HepG2 (cell line): ENCODE results near the gene ELF1. TPM values are rescaled to one million over a fixed set of nuclear protein-coding genes. Genes with fewer than 3 reads are reported as not detected.

Experiments
- ATAC-seq: fragments of 200-7000 bp; cut with Tn5 transposase; 3 replicates; pipeline ENCODE4 v1.9.1; 2020; ENCODE audit warnings: mild to moderate bottlenecking, moderate library complexity
- BruUV-seq: library from RNA; stranded (reverse); fragments of 400-500 nt; replicated peaks from 2 replicates; lab custom pipeline; 2021; lab: Mats Ljungman, UMichigan
- CTCF ChIA-PET: fragments of 300-600 bp; formaldehyde crosslinking; extraction: SDS; loops from one replicate; lab custom pipeline; 2021; ENCODE audit warnings: low total read pairs, inconsistent platforms, low intra/inter-chr PET ratio; lab: Yijun Ruan, JAX
- POLR2A ChIA-PET: fragments of 350-600 bp; sonication (Branson Sonifier 250); formaldehyde crosslinking; loops from one replicate; lab custom pipeline; 2020; ENCODE audit warnings: antibody characterized with exemption, inconsistent platforms; lab: Yijun Ruan, JAX
- DNase-seq: peaks from one replicate; pipeline ENCODE4 v3.0.0-alpha.2; 2015; ENCODE audit warnings: low spot score
- FAIRE-seq: peaks from 3 replicates; lab custom pipeline; 2011; peaks lifted over from hg19 to GRCh38; lab: Jason Lieb, UNC
- H2AFZ ChIP-seq: one replicate; pipeline ENCODE4 v1.6.1; 2011; ENCODE audit warnings: low read length, inconsistent platforms
- H3K27ac ChIP-seq: fragments of 300-600 bp; 3 replicates; pipeline ENCODE4 v1.8.0; 2011; ENCODE audit warnings: mixed run types, mild to moderate bottlenecking, mixed read lengths, low read length, inconsistent platforms; ENCODE audit not compliant: insufficient read depth; ENCODE audit errors: extremely low read length
- H3K27me3 ChIP-seq, 2 experiments: fragments of 200-600 bp in 1 of 2; 2 replicates in 1 of 2; 3 replicates in 1 of 2; pipeline versions ENCODE4 v1.6.0 to v1.8.0; 2011; ENCODE audit warnings: low read length in 2 of 2, mild to moderate bottlenecking in 2 of 2, moderate library complexity in 2 of 2, inconsistent platforms in 1 of 2; ENCODE audit not compliant: insufficient read depth in 2 of 2, control insufficient read depth in 1 of 2
- H3K36me3 ChIP-seq, 2 experiments: fragments of 200-600 bp in 1 of 2; replicated peaks in 1 of 2; 2 replicates in 1 of 2; 3 replicates in 1 of 2; pipeline versions ENCODE4 v1.5.1 to v1.8.0; 2011; ENCODE audit warnings: low read length in 2 of 2, inconsistent platforms in 1 of 2; ENCODE audit not compliant: insufficient read depth in 2 of 2, control insufficient read depth in 1 of 2
- H3K4me1 ChIP-seq: 2 replicates; pipeline ENCODE4 v1.5.1; 2012; ENCODE audit warnings: low read length, inconsistent platforms; ENCODE audit not compliant: insufficient read depth
- H3K4me2 ChIP-seq: 2 replicates; pipeline ENCODE4 v1.6.0; 2011; ENCODE audit warnings: low read depth, low read length, inconsistent platforms
- H3K4me3 ChIP-seq, 3 experiments: fragments of 200-600 bp in 1 of 3; sonication (generic), shearing (Covaris generic) in 1 of 3; replicated peaks in 1 of 3; 2 replicates each; pipeline ENCODE4 v1.5.1; 2011 to 2016; ENCODE audit warnings: low read length in 3 of 3, inconsistent platforms in 2 of 3, low read depth in 2 of 3, mild to moderate bottlenecking in 2 of 3, control low read depth in 1 of 3, mixed read lengths in 1 of 3; ENCODE audit not compliant: insufficient read depth in 1 of 3
- H3K79me2 ChIP-seq: one replicate; pipeline ENCODE4 v1.6.1; 2011; ENCODE audit warnings: low read length, inconsistent platforms; ENCODE audit not compliant: insufficient read depth
- H3K9ac ChIP-seq: 2 replicates; pipeline ENCODE4 v1.6.0; 2011; ENCODE audit warnings: mild to moderate bottlenecking, low read depth, low read length, inconsistent platforms; ENCODE audit not compliant: insufficient read depth
- H3K9me3 ChIP-seq: 2 replicates; pipeline ENCODE4 v1.5.1; 2012; ENCODE audit warnings: mild to moderate bottlenecking, low read length
- H4K20me1 ChIP-seq: 2 replicates; pipeline ENCODE4 v1.6.0; 2011; ENCODE audit warnings: inconsistent platforms, mild to moderate bottlenecking, low read length, moderate library complexity; ENCODE audit not compliant: insufficient read depth
- ATM ChIP-seq: fragments of 450-650 bp; IDR thresholded peaks from 2 replicates; pipeline ENCODE4 v1.7.1; 2017; ENCODE audit warnings: mild to moderate bottlenecking, borderline replicate concordance
- GATAD1 ChIP-seq: IDR thresholded peaks from 2 replicates; pipeline ENCODE4 v1.6.1; 2016; ENCODE audit warnings: missing genetic modification reagents, missing compliant biosample characterization
- HMG20A ChIP-seq: IDR thresholded peaks from 2 replicates; pipeline ENCODE4 v1.6.1; 2016; ENCODE audit warnings: borderline replicate concordance
- KLF9 ChIP-seq: IDR thresholded peaks from 2 replicates; pipeline ENCODE4 v1.6.1; 2016; ENCODE audit warnings: low read depth
- KMT2A ChIP-seq: sonication (generic); formaldehyde crosslinking; IDR thresholded peaks from 2 replicates; pipeline ENCODE4 v1.4.0; 2020; ENCODE audit warnings: missing genetic modification reagents
- ZBTB33 ChIP-seq: sonication (generic); formaldehyde crosslinking; IDR thresholded peaks from 2 replicates; pipeline ENCODE4 v1.4.0; 2020; ENCODE audit warnings: missing genetic modification reagents
- ZMYM4 ChIP-seq: sonication (generic); formaldehyde crosslinking; IDR thresholded peaks from 2 replicates; pipeline ENCODE4 v1.8.1; 2023; ENCODE audit warnings: mild to moderate bottlenecking, missing genetic modification reagents
- ZNF20 ChIP-seq: sonication (generic); formaldehyde crosslinking; IDR thresholded peaks from 2 replicates; pipeline ENCODE4 v1.4.0; 2020; ENCODE audit warnings: mild to moderate bottlenecking, moderate library complexity, missing genetic modification reagents
- ZNF292 ChIP-seq: sonication (generic); formaldehyde crosslinking; IDR thresholded peaks from 2 replicates; pipeline ENCODE4 v1.8.1; 2022; ENCODE audit warnings: mild to moderate bottlenecking, low read depth, missing genetic modification reagents, borderline replicate concordance
- ZNF567 ChIP-seq: sonication (generic); formaldehyde crosslinking; IDR thresholded peaks from 2 replicates; pipeline ENCODE4 v1.8.1; 2023; ENCODE audit warnings: mild to moderate bottlenecking, missing genetic modification reagents, borderline replicate concordance
- WGBS: methylation state at CpG from one replicate; pipeline ENCODE4 v1.1.6; 2017; ENCODE audit warnings: low lambda C conversion rate; 5-methylcytosine and 5-hydroxymethylcytosine counted together
- in situ Hi-C: cut with HindIII; loops from 2 replicates; pipeline ENCODE4 v1.10.0; 2017; ENCODE audit warnings: low pct_unique_long_range_greater_than_20kb; ENCODE audit not compliant: extremely low pct_ligation_motif_present
- intact Hi-C: fragments of 100-400 bp; cut with micrococcal nuclease; formaldehyde crosslinking; loops from one replicate; pipeline ENCODE4 v1.10.0; 2022; ENCODE audit not compliant: unreplicated experiment
- polyA plus RNA-seq, 8 experiments: library from polyadenylated mRNA; depleted of rRNA in 3 of 8; stranded (reverse) in 7 of 8; unstranded in 1 of 8; fragments of >200 nt; fragmentation: Illumina TruSeq in 4 of 8; extraction: Trizol in 4 of 8; gene quantifications; 2 replicates each; pipeline versions ENCODE4 v1.2.1 to v1.2.3, GENCODE V29; 2011 to 2016; ENCODE audit warnings: low read depth in 4 of 8, missing spikeins in 1 of 8, mixed read lengths in 1 of 8; ENCODE audit not compliant: insufficient read depth in 1 of 8
- total RNA-seq, 5 experiments: library from RNA; depleted of rRNA; stranded (reverse); fragments of >200 nt; fragmentation: Illumina TruSeq; extraction: Trizol; gene quantifications; 2 replicates each; pipeline ENCODE4 v1.2.3, GENCODE V29; 2016; ENCODE audit warnings: low read depth in 1 of 5
- TF ChIP-seq, protein P1 (sequence below), 2 experiments: sonication (generic) in 1 of 2; formaldehyde crosslinking in 1 of 2; IDR thresholded peaks; 2 replicates each; pipeline versions ENCODE4 v1.4.0 to v1.6.1; 2018 to 2020; ENCODE audit warnings: missing genetic modification reagents in 2 of 2, borderline replicate concordance in 1 of 2, low read depth in 1 of 2, mild to moderate bottlenecking in 1 of 2, missing biosample characterization in 1 of 2
- TF ChIP-seq, protein P2 (sequence below): IDR thresholded peaks from 2 replicates; pipeline ENCODE4 v1.4.0; 2020; ENCODE audit warnings: mild to moderate bottlenecking, missing genetic modification reagents
- TF ChIP-seq, protein P3 (sequence below): sonication (generic); formaldehyde crosslinking; conservative IDR thresholded peaks from 2 replicates; pipeline ENCODE4 v1.8.1; 2023; ENCODE audit warnings: missing genetic modification reagents

ELF1 gene
- total and polyA plus RNA-seq, 2 of the 13 experiments (the other 11 are each of a cell fraction or from before 2014, with no cell fraction given), result 24.6 to 71.5 TPM

DNA sequence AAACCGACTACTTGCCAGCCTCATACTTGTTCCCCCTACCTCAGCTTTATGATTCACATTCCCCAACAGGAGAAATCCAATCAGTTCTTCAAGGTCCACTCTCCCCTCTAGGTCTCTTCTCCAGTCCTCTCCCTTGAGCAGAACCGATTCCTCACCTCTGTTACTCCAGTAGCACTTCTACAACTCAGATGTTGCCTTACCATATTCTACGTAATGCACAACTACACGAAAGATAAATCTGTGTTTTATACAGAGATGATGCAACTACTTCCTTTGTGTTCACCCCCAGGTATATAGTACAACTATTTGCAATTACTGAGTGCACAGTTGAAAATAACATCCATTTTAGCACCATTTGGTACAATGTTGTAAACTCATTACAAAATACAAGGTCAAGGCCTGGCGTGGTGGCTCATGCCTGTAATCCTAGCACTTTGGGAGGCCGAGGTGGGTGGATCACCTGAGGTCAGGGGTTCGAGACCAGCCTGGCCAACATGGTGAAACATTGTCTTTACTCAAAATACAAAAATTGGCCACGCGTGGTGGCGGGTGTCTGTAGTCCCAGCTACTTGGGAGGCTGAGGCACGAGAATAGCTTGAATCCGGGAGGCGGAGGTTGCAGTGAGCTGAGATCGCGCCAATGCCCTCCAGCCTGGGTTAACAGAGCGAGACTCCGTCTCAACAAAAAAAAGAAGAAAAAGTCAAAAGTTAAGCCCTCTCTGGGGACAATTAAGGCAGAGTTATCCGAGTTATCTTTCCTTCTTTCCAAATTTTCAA lies 39.4 kb upstream of the ELF1 start:
- Histone ChIP-seq H3K79me2 (peaks cover 92% of the 10 kb centered on the region), H3K9me3 (no peaks in the 10 kb centered on the region), H2AFZ (no peak overlapping the region), H3K9ac (peak overlapping the region; percentile 93), H3K4me2 (peak overlapping the region; percentile 86), H3K27ac (peak overlapping the region; percentile 98), H3K36me3 (no peaks in the 10 kb centered on the region), H3K4me1 (peaks cover 68% of the 10 kb centered on the region), H3K4me3 (peak overlapping the region; percentile 84 to 96 (median 90)), H3K27me3 (no peaks in the 10 kb centered on the region; a peak in 1 of 5 replicates), H4K20me1 (peaks cover 51% of the 10 kb centered on the region)
- POLR2A ChIA-PET, result interaction anchor here (0.6 kb wide), 1 partner anchor 72 kb away, joined by 3 read pairs; no protein-coding TSS in a partner anchor
- CTCF ChIA-PET, result no interaction called here
- FAIRE-seq, result no peak
- in situ Hi-C loops, result loop anchor here (10.0 kb wide), 1 partner anchor 84 kb away; no protein-coding TSS in a partner anchor
- BruUV-seq, result no TSS peak
- no peak for ATAC-seq
- no peak for DNase-seq
- intact Hi-C loops, result loop anchor here (5.0 kb wide), 1 partner anchor 41 kb away; the partner anchor contains the start of gene ELF1
- WGBS, result 59% methylated on average over 18 of the region's 18 CpGs
- TF ChIP-seq GATAD1 (CRISPR knock-in tag) (0 out of 2 replicates have a peak, but pooled peaks have one; percentile 20), ZNF20 (no peak), ZNF292 (CRISPR knock-in tag) (no peak), KMT2A (CRISPR knock-in tag) (peak; percentile 44; the same call in 1 of the 2 replicates), KLF9 (CRISPR knock-in tag) (0 out of 2 replicates have a peak, but pooled peaks have one; percentile 34), HMG20A (CRISPR knock-in tag) (0 out of 2 replicates have a peak, but pooled peaks have one; percentile 17), ZBTB33 (peak; percentile 40; the same call in 1 of the 2 replicates), ZNF567 (CRISPR knock-in tag) (0 out of 2 replicates have a peak, but pooled peaks have one; percentile 21), ATM (no peak), ZMYM4 (CRISPR knock-in tag) (peak; percentile 31; the same call in 1 of the 2 replicates)
- TF ChIP-seq, protein P1, sequence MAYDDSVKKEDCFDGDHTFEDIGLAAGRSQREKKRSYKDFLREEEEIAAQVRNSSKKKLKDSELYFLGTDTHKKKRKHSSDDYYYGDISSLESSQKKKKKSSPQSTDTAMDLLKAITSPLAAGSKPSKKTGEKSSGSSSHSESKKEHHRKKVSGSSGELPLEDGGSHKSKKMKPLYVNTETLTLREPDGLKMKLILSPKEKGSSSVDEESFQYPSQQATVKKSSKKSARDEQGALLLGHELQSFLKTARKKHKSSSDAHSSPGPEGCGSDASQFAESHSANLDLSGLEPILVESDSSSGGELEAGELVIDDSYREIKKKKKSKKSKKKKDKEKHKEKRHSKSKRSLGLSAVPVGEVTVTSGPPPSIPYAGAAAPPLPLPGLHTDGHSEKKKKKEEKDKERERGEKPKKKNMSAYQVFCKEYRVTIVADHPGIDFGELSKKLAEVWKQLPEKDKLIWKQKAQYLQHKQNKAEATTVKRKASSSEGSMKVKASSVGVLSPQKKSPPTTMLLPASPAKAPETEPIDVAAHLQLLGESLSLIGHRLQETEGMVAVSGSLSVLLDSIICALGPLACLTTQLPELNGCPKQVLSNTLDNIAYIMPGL (CRISPR knock-in tag; IDR thresholded peaks at IDR 0.05; ENCODE audit: borderline replicate concordance in 1 of 2, low read depth in 1 of 2), result 0 out of 4 replicates have a peak, but pooled peaks of 1 of the 2 experiments have one; percentile 38
- TF ChIP-seq, protein P2, sequence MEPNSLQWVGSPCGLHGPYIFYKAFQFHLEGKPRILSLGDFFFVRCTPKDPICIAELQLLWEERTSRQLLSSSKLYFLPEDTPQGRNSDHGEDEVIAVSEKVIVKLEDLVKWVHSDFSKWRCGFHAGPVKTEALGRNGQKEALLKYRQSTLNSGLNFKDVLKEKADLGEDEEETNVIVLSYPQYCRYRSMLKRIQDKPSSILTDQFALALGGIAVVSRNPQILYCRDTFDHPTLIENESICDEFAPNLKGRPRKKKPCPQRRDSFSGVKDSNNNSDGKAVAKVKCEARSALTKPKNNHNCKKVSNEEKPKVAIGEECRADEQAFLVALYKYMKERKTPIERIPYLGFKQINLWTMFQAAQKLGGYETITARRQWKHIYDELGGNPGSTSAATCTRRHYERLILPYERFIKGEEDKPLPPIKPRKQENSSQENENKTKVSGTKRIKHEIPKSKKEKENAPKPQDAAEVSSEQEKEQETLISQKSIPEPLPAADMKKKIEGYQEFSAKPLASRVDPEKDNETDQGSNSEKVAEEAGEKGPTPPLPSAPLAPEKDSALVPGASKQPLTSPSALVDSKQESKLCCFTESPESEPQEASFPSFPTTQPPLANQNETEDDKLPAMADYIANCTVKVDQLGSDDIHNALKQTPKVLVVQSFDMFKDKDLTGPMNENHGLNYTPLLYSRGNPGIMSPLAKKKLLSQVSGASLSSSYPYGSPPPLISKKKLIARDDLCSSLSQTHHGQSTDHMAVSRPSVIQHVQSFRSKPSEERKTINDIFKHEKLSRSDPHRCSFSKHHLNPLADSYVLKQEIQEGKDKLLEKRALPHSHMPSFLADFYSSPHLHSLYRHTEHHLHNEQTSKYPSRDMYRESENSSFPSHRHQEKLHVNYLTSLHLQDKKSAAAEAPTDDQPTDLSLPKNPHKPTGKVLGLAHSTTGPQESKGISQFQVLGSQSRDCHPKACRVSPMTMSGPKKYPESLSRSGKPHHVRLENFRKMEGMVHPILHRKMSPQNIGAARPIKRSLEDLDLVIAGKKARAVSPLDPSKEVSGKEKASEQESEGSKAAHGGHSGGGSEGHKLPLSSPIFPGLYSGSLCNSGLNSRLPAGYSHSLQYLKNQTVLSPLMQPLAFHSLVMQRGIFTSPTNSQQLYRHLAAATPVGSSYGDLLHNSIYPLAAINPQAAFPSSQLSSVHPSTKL (CRISPR knock-in tag), result 0 out of 2 replicates have a peak, but pooled peaks have one; percentile 9
- TF ChIP-seq, protein P3, sequence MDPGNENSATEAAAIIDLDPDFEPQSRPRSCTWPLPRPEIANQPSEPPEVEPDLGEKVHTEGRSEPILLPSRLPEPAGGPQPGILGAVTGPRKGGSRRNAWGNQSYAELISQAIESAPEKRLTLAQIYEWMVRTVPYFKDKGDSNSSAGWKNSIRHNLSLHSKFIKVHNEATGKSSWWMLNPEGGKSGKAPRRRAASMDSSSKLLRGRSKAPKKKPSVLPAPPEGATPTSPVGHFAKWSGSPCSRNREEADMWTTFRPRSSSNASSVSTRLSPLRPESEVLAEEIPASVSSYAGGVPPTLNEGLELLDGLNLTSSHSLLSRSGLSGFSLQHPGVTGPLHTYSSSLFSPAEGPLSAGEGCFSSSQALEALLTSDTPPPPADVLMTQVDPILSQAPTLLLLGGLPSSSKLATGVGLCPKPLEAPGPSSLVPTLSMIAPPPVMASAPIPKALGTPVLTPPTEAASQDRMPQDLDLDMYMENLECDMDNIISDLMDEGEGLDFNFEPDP (CRISPR knock-in tag), result no peak
